ENCODE measurements around the gene ODF2.
"Not testable (repeated sequence)": the region's sequence is repeated elsewhere in the genome, so short reads cannot be mapped to it uniquely, and the experiment has no call there.

ODF2 gene

DNA sequence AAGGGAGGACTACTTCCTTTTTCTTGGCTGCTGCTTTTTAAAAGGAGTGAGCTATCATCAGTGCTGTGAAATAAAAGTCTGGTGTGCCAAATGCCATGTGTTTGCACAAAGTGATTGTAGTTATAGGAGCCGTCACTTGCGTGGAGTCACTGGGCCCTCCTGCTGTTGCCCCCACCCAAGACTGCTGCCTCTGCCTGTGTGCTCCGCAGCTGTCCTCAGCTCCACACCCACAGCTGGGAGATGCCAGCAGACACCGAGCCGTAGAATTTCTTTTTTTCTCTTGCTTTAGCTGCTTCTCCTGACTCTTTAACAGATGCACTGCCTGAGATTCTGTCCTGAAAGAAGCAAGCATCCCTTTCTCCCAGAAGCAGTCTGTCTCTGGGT is 38.9 kb downstream of the ODF2 start:
- TF ChIP-seq, protein P1, sequence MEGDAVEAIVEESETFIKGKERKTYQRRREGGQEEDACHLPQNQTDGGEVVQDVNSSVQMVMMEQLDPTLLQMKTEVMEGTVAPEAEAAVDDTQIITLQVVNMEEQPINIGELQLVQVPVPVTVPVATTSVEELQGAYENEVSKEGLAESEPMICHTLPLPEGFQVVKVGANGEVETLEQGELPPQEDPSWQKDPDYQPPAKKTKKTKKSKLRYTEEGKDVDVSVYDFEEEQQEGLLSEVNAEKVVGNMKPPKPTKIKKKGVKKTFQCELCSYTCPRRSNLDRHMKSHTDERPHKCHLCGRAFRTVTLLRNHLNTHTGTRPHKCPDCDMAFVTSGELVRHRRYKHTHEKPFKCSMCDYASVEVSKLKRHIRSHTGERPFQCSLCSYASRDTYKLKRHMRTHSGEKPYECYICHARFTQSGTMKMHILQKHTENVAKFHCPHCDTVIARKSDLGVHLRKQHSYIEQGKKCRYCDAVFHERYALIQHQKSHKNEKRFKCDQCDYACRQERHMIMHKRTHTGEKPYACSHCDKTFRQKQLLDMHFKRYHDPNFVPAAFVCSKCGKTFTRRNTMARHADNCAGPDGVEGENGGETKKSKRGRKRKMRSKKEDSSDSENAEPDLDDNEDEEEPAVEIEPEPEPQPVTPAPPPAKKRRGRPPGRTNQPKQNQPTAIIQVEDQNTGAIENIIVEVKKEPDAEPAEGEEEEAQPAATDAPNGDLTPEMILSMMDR (IDR thresholded peaks at IDR 0.05; ENCODE audit: low read length, missing control alignments): no peak
- DNase-seq (ENCODE audit: low read depth): no peak
- H3K4me3 ChIP-seq (replicated peaks; ENCODE audit: low read depth, low read length): no peak overlapping the region

DNA sequence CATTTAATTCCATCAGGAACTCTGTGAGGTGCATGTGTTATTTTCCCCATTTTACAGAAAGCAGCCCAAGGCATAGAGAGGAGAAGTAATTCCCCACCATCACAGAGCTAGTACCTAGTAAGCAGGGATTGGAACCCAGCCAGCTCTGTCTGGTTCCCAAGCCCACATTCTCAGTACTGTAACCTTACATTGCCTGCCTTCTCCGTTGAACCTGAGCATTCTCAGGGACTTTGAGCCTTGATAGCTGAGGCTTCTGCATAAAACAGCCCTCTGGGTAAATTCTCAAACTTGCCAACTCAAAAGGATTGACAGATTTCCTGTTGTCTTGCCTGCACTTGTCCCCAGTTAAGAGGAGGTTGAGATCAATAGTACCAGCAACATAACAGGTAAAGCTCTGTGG is 39.5 kb downstream of the ODF2 start:
- no peak for DNase-seq (ENCODE audit: low read depth)
- no peak overlapping the region for H3K4me3 ChIP-seq (replicated peaks; ENCODE audit: low read depth, low read length)
- TF ChIP-seq, protein P1 (IDR thresholded peaks at IDR 0.05; ENCODE audit: low read length, missing control alignments): no peak

DNA sequence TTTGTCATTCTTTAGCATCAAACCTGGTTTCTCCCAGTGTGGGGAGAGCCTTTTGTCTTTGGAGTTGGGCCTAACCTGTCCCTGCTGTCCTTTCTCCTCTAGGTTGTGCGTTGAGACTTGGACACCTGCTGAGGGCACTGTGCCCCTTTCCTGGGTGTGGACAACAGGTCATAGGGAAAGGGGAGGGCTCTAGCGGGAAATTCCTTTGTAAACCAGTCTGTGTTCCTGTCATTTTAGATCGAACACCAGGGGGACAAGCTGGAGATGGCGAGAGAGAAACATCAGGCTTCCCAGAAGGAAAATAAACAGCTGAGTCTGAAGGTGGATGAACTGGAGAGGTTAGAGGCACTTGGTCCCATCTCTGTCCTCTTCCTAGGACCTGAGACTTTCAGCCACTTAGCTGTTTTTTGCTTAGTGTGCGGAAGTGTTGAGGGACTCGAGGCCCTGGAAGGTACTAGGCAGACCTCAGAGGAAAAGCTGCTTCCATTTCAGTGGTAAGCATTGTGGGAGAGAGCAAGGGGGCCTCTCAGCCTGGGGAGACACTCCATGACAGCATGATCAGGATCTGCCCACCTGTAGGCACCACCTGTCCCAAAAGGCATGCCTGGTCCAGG is 40.1 kb downstream of the ODF2 start:
- DNase-seq (ENCODE audit: low read depth): no peak
- H3K4me3 ChIP-seq (replicated peaks; ENCODE audit: low read depth, low read length): no peak overlapping the region
- TF ChIP-seq, protein P1 (IDR thresholded peaks at IDR 0.05; ENCODE audit: low read length, missing control alignments): no peak

DNA sequence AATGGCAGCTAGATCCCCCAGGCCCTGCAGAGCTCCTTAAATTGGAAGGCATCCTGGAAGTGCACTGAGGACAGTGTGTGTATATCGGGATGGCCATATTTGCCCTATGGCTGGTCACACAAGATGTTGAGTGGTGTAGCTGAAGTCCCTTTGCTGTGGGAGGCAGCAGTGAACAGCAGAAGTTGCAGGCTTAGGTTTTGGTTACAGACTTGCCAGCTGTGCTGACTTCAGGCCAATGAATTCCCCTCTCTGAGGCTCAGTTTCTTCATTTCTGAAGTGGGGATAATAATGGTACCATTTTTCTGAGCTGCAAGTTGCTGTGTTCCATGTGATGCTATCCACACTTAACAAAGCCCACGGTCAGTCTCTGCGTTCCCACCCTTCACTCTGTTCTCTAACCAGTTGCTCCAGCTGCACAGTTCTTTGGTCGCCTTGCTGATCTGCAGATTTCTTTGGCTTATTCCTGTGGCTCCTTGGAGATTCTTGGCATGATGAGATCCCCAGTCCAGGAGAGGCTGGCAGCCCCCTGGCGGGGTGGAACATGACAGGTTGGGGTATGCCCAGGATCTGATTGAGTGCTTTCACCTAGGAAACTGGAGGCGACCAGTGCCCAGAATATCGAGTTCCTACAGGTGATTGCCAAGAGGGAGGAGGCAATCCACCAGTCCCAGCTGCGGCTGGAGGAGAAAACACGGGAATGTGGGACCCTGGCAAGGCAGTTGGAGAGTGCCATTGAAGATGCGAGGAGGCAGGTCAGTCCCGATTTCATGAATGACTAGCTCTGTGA is 42.2 kb downstream of the ODF2 start:
- no peak overlapping the region for H3K4me3 ChIP-seq (replicated peaks; ENCODE audit: low read depth, low read length)
- TF ChIP-seq, protein P1 (IDR thresholded peaks at IDR 0.05; ENCODE audit: low read length, missing control alignments): no peak
- no peak for DNase-seq (ENCODE audit: low read depth)

DNA sequence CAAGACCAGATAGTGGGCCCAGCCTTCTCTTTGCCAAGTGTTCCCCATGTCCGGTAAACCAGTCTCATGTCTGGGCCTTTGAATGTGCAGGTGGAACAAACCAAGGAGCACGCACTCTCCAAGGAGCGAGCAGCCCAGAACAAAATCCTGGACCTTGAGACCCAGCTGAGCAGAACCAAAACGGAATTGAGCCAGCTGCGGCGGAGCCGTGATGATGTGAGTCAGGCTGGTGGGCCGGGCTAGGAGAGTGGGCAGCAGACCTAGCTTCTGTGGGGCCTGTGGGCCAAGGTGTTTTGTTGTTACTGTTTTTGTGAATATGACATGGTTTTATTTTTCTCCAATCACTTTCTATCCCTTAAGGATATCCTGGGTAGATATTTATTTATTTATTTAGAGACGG is 43.1 kb downstream of the ODF2 start:
- TF ChIP-seq, protein P1 (IDR thresholded peaks at IDR 0.05; ENCODE audit: low read length, missing control alignments): no peak
- no peak overlapping the region for H3K4me3 ChIP-seq (replicated peaks; ENCODE audit: low read depth, low read length)
- DNase-seq (ENCODE audit: low read depth): no peak

DNA sequence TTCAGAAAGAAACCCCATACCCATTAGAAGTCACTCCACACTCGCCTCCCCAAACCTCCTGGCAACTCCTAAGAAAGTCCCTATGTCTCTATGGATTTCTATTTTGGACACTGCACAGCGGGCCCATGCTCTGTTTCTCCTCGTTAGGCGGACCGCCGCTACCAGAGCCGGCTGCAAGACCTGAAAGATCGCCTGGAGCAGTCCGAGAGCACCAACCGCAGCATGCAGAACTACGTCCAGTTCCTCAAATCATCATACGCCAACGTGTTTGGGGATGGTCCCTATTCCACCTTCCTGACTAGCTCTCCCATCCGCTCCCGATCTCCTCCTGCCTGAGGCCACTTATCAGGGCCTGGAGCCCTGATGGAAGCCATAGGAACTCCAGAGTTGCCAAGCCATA is 44.1 kb downstream of the ODF2 start:
- TF ChIP-seq, protein P1 (IDR thresholded peaks at IDR 0.05; ENCODE audit: low read length, missing control alignments): no peak
- DNase-seq (ENCODE audit: low read depth): no peak
- H3K4me3 ChIP-seq (replicated peaks; ENCODE audit: low read depth, low read length): no peak overlapping the region

DNA sequence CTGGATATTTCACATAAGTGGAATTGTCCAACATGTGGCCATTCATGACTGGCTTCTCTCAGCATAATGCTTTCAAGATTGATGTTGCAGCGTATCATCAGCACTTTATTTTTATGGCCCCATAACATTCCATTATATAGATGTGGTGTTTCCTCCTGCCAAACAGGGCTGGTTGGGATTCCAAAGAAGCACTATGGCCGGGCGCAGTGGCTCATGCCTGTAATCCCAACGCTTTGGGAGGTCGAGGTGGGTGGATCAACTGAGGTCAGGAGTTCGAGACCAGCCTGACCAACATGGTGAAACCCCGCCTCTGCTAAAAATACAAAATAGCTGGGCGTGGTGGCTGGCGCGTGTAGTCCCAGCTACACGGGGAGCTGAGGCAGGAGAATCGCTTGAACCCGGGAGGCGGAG is 47.6 kb downstream of the ODF2 start:
- DNase-seq (ENCODE audit: low read depth); H3K4me3 ChIP-seq (replicated peaks; ENCODE audit: low read depth, low read length): not testable (repeated sequence)

Measured in fibroblast of pulmonary artery (primary cell).